ENCODE results near the gene CAPN5.
"Not testable (repeated sequence)": the region's sequence is repeated elsewhere in the genome, so short reads cannot be mapped to it uniquely, and the experiment has no call there.

CAPN5 gene

DNA sequence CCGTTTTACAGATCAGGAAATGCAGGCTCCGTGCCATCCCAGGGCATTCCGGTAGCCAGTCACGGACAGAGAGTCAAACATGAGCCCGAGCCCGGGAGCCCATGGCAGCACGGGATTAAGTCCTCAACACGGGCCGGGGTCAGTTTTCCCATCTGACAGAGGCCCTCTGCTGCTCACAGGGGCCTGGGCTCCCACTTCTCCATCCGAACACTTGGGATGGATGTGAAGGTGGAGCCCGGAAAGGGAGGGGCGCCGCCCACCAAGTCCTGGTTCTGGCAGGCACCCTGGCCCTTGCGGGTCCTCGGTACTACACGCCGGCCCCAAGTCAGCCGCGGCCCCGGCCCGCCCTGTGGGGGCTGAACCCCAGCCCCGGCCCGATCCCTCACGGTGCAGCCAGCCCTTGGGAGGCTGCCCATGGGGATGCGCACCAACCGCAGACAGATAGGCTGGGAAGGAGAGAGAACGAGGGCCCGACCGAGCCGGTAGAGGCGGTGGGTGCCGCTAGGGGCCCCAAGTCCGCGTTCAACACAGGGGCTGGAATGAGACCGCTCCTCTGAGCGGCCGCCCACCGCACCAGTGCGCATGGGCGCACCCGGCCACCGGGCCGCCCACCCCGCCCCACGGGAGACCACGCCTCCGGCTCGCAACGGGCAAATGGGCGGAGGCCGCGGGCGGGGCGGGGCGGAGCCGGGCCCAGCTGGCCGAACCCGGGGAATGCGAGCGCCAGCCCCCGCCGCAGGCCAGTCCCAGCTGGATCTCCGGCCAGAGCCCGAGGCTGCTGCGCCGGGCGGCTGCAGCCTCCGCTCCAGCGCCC lies at the start of gene CAPN5:
TSS of gene CAPN5 (plus strand) at position 743 of the 814 bp plus-strand sequence. CDS start 17,916 bp downstream, outside the sequence.
- DNase-seq (ENCODE audit: low spot score): peak; percentile 98

DNA sequence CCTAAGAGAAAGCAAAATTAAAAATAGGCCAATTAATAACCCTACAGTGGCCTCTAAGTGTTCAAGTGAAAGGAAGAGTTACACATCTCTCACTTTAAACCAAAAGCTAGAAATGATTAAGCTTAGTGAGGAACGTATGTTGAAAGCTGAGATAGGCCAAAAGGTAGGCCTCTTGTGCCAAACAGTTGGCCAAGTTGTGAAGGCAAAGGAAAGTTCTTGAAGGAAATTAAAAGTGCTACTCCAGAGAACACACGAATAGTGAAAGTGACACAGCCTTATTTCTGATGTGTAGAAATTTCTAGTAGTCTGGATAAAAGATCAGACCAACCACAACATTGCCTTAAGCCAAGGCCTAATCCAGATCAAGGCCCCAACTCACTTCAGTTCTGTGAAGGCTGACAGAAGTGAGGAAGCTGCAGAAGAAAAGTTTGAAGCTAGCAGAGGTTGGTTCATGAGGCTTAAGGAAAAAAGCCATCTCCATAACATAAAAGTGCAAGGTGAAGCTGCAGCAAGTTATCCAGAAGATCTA lies 48.3 kb upstream of the CAPN5 start:
- not testable (repeated sequence) for DNase-seq (ENCODE audit: low spot score)

GRCh38 chr11:77019976-77020595 lies 46.7 kb upstream of the CAPN5 start:
- DNase-seq (ENCODE audit: low spot score): no peak

- DNase-seq (ENCODE audit: low spot score): no peak
Measured at GRCh38 chr11:77020734-77021133, 46.0 kb upstream of the CAPN5 start.

DNA sequence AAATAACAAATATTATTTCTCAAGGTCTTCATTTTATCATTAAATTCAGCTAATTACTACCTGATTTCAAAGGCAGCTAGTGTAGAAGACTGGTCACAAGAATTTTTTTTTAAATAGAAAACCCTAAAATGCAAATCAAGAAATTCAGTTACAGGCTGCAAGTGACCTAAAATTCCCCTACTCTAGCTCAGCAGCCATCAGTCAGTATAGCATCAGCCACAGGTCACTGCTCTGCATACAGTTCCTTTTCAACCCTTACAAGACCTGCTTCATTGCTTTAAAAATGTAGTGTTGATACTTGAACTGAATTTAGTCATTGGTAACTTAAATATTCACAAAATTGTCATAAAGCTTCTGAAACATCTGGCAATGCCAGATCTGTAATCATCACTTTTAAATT lies 42.0 kb upstream of the CAPN5 start:
- DNase-seq (ENCODE audit: low spot score): no peak

DNA sequence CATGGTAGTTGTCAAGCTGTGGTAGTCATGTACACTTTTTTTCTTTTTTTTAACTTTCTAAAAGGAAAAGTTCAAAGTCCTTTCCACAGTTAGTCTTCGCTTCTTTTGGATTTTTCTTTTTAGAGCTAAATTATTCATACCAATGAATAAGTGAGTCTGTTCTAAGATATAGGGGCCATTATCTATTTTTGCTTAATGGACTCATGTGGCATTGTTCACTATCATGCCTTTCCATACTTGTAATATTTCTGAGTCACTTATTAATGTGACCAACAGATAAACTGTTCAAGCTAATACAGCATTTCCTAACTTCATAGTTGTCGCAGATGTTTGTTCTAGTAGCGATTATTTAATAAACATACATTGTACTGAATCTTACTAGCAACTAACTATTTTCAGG lies 40.5 kb upstream of the CAPN5 start:
- DNase-seq (ENCODE audit: low spot score): no peak

- no peak for DNase-seq (ENCODE audit: low spot score)
Measured at GRCh38 chr11:77026743-77027142, 40.0 kb upstream of the CAPN5 start.

GRCh38 chr11:77027275-77027674 lies 39.5 kb upstream of the CAPN5 start:
- DNase-seq (ENCODE audit: low spot score): no peak

GRCh38 chr11:77029829-77030228 lies 36.9 kb upstream of the CAPN5 start:
- no peak for DNase-seq (ENCODE audit: low spot score)

- no peak for DNase-seq (ENCODE audit: low spot score)
Measured at GRCh38 chr11:77030834-77031414, 35.8 kb upstream of the CAPN5 start.

GRCh38 chr11:77031599-77031998 lies 35.2 kb upstream of the CAPN5 start:
- DNase-seq (ENCODE audit: low spot score): no peak

DNA sequence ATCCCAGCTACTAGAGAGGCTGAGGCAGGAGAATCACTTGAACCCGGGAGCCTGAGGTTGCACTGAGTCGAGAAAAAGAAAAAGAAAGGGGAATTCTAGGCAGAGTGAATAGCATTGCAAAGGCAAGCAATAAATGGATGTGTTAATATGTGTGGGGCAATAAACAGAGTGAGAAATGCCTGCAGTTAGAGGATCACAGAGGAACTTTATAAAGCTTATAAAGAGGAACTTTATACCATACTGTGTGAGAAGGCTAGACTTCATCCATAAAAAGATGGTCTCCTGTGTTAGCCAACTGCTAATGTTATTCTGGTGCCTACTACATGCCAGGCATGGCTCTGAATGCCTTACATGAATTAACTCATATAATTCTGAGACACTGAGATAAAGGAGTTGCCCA lies 31.7 kb upstream of the CAPN5 start:
- no peak for DNase-seq (ENCODE audit: low spot score)

DNA sequence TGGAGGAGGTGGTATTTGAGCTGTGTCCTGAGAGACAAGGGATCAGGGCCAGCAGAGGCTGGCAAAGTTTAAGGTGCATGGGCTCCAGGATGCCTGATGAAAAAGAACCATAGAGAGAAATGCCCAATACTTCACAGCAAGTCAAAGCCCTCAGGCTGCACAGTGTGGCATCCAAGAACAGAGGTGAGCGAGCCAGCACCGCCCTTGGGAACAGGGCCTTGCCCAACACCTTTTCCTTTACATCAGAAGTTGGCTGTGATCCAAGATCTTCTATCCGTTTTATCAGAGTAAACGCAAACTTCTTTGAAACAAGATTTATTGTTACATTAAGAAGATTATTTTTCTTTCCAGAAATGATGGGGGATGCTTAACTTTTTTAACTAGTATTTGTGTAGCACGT lies 31.2 kb upstream of the CAPN5 start:
- no peak for DNase-seq (ENCODE audit: low spot score)

DNA sequence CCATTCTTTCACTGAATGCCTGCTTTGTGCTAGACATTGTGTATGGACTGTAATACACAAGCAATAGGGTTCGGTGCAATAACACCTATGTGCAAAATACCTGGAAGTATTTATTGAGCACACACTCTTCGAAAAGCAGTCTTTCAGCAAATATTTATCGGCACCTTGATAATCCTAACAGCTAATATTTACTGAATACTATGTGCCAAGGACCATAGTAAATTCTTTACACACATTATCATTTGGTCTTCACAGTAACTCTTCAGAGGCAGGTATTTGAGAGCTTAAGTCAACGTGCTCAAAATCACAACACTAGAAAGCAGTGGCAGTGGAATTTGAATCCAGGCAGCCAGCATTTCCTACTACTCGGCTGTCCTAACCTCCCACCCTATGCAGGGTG lies 30.4 kb upstream of the CAPN5 start:
- DNase-seq (ENCODE audit: low spot score): no peak

GRCh38 chr11:77037057-77037456 lies 29.7 kb upstream of the CAPN5 start:
- DNase-seq (ENCODE audit: low spot score): no peak

- DNase-seq (ENCODE audit: low spot score): no peak
Measured at GRCh38 chr11:77038029-77038824, 28.5 kb upstream of the CAPN5 start.

DNA sequence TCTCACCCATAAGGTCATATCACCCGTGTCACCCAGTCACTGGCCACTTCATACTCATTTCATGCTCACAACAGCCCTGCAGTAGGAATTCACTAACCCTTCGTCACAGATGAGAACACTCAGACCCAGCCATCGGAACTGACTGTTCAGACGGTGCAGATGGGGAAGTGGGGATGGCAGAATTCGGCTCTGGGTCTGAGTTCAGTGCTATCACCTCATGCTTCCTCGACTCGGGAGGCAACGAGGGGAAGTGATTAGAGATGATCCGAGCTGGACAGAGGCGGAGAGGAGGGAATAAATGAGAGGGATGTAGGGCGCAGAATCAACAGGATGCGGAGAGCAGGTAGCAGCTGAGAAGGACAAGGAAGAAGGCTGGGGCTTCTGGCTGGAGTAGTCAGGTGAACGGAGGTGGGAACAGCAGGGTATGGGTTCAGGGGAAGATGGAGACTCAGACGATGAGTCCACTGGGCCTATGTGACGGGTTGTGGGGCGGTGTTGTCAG lies 27.9 kb upstream of the CAPN5 start:
- no peak for DNase-seq (ENCODE audit: low spot score)

GRCh38 chr11:77039491-77040400 lies 27.0 kb upstream of the CAPN5 start:
- peak; percentile 67 for DNase-seq (ENCODE audit: low spot score)

DNA sequence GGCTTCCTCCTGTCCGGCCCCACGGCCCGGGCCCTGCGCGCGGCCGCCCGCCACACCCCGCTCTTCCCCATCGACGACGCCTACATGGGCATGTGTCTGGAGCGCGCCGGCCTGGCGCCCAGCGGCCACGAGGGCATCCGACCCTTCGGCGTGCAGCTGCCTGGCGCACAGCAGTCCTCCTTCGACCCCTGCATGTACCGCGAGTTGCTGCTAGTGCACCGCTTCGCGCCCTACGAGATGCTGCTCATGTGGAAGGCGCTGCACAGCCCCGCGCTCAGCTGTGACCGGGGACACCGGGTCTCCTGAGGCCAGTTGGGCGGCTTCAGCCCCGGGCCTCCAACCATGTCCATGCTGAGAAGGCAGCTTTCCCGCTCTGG lies 26.4 kb upstream of the CAPN5 start:
- no peak for DNase-seq (ENCODE audit: low spot score)

- no peak for DNase-seq (ENCODE audit: low spot score)
Measured at GRCh38 chr11:77040889-77041288, 25.9 kb upstream of the CAPN5 start.

DNA sequence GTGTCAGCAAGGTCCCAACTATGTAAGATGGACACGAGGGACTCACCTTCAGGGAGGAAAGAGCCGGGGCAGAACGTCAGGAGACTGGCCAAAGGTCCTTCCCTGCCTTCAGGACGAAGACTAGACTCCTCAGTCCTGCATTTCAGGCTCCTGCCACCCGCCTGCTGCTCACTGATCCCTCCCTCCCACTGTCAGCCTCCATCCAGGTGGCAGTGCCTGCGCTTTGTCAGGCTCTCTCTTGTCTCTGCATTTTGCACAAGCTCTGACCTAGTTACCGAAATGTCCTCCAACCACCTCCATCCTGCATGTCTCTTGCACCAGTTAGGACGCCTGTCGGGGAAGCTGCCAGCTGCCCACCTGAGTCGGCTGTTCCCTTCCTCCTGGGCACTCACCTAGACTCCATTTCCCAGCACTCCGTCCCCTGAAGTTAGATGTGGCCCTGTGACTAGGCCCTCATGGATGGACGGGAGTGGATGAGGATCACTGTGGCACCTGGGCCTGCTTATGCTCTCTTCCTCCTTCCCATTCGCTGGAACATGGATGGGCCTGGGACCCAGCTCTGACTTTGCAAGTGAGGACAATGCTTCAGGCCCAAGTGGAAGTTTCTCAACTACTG lies 24.6 kb upstream of the CAPN5 start:
- DNase-seq (ENCODE audit: low spot score): no peak
